Stimulated activated CD8-positive, alpha-beta memory T cell treated with anti-CD3 and anti-CD28 coated beads, Interleukin-15, amount 100 ng/mL, for 24 hours (primary cell): Measurements from ENCODE around the gene LRRC75A.

Experiments used
- DNase-seq: peaks from one replicate; pipeline ENCODE4 v3.0.0-alpha.2; 2020; ENCODE audit warnings: low read depth

LRRC75A gene

GRCh38 chr17:16493531-16494046 lies 1.6 kb upstream of the LRRC75A start:
- DNase-seq = no peak

- no peak for DNase-seq
These were observed 879 bp upstream of the LRRC75A start for GRCh38 chr17:16492613-16493530.

- no peak for DNase-seq
These were observed 776 bp downstream of the LRRC75A start for GRCh38 chr17:16491131-16491702.

- no peak for DNase-seq
These were observed 2.6 kb downstream of the LRRC75A start for GRCh38 chr17:16489431-16489830.

GRCh38 chr17:16488968-16489337 lies 3.0 kb downstream of the LRRC75A start:
- no peak for DNase-seq

GRCh38 chr17:16488186-16488967 lies 3.6 kb downstream of the LRRC75A start:
- DNase-seq = no peak

- DNase-seq = no peak
These were observed 5.4 kb downstream of the LRRC75A start for GRCh38 chr17:16486373-16487250.

- no peak for DNase-seq
These were observed 7.4 kb downstream of the LRRC75A start for GRCh38 chr17:16484445-16485175.

GRCh38 chr17:16483021-16483645 lies 8.9 kb downstream of the LRRC75A start:
- no peak for DNase-seq

GRCh38 chr17:16482253-16482652 lies 9.7 kb downstream of the LRRC75A start:
- no peak for DNase-seq

GRCh38 chr17:16480995-16481394 lies 11.0 kb downstream of the LRRC75A start:
- no peak for DNase-seq

GRCh38 chr17:16479264-16479663 lies 12.7 kb downstream of the LRRC75A start:
- no peak for DNase-seq

- DNase-seq = no peak
These were observed 13.3 kb downstream of the LRRC75A start for GRCh38 chr17:16478649-16479048.

GRCh38 chr17:16477666-16478065 lies 14.3 kb downstream of the LRRC75A start:
- DNase-seq = no peak

GRCh38 chr17:16477255-16477654 lies 14.7 kb downstream of the LRRC75A start:
- no peak for DNase-seq

- no peak for DNase-seq
These were observed 16.8 kb downstream of the LRRC75A start for GRCh38 chr17:16475179-16475704.

- no peak for DNase-seq
These were observed 17.8 kb downstream of the LRRC75A start for GRCh38 chr17:16474012-16474725.

GRCh38 chr17:16473044-16474011 lies 18.7 kb downstream of the LRRC75A start:
- DNase-seq = no peak
